Panc1 (cell line): Measurements from ENCODE around the gene TEX53. TPM values are rescaled to one million over a fixed set of nuclear protein-coding genes. Genes with fewer than 3 reads are reported as not detected.
A peak's percentile ranks its signal among the peaks of the same experiment; 100 is the strongest.

Experiments used
- ATAC-seq: fragments of 200-7000 bp; cut with Tn5 transposase; 2 replicates; pipeline ENCODE4 v1.9.1; 2020; ENCODE audit warnings: mild to moderate bottlenecking, moderate library complexity
- BruUV-seq: library from RNA; stranded (reverse); fragments of 400-500 nt; replicated peaks from 2 replicates; lab custom pipeline; 2021; lab: Mats Ljungman, UMichigan
- CTCF ChIA-PET: fragments of 300-600 bp; sonication (Branson Sonifier 250); formaldehyde crosslinking; loops from one replicate; lab custom pipeline; 2022; ENCODE audit warnings: antibody characterized with exemption; lab: Charles Lee
- POLR2A ChIA-PET: fragments of 300-600 bp; sonication (Branson Sonifier 250); formaldehyde crosslinking; loops from one replicate; lab custom pipeline; 2022; ENCODE audit warnings: antibody characterized with exemption; lab: Charles Lee
- DNase-seq: peaks from one replicate; pipeline ENCODE4 v3.0.0-alpha.2; 2010; ENCODE audit warnings: low read depth, low spot score
- H3K27ac ChIP-seq: 2 replicates; pipeline ENCODE4 v1.5.1; 2011; ENCODE audit warnings: mild to moderate bottlenecking, low read length, inconsistent platforms
- H3K27me3 ChIP-seq: fragments of 200-500 bp; sonication (Bioruptor generic); 2 replicates; pipeline ENCODE4 v1.6.0; 2014; ENCODE audit warnings: low read length, inconsistent platforms; ENCODE audit not compliant: control insufficient read depth, insufficient read depth
- H3K36me3 ChIP-seq: fragments of 200-500 bp; sonication (Bioruptor generic); 2 replicates; pipeline ENCODE4 v1.5.1; 2014; ENCODE audit warnings: inconsistent platforms, mild to moderate bottlenecking, low read length, moderate library complexity; ENCODE audit not compliant: control insufficient read depth, insufficient read depth
- H3K4me1 ChIP-seq: 2 replicates; pipeline ENCODE4 v1.5.1; 2011; ENCODE audit warnings: inconsistent platforms, mild to moderate bottlenecking, low read length, moderate library complexity; ENCODE audit not compliant: control insufficient read depth, insufficient read depth
- H3K4me3 ChIP-seq, 2 experiments: 2 replicates each; pipeline ENCODE4 v1.5.1; 2011 to 2012; ENCODE audit warnings: low read depth in 2 of 2, low read length in 2 of 2, mild to moderate bottlenecking in 2 of 2, inconsistent platforms in 1 of 2, moderate library complexity in 1 of 2
- H3K9me3 ChIP-seq: fragments of 200-500 bp; sonication (Bioruptor generic); 2 replicates; pipeline ENCODE4 v1.5.1; 2014; ENCODE audit warnings: low read depth, mild to moderate bottlenecking, inconsistent platforms, low read length, moderate library complexity; ENCODE audit not compliant: control insufficient read depth, insufficient read depth
- CTCF ChIP-seq: fragments of 450-650 bp; IDR thresholded peaks from 2 replicates; pipeline ENCODE4 v1.5.1; 2017; ENCODE audit warnings: mild to moderate bottlenecking
- POLR2AphosphoS5 ChIP-seq: IDR thresholded peaks from 2 replicates; pipeline ENCODE4 v1.6.1; 2012; ENCODE audit warnings: mild to moderate bottlenecking, low read depth, low read length, moderate library complexity
- REST ChIP-seq, 2 experiments: IDR thresholded peaks; 2 replicates each; pipeline ENCODE4 v1.6.1; 2011 to 2012; ENCODE audit warnings: low read depth in 2 of 2, control low read depth in 1 of 2, low read length in 1 of 2, mild to moderate bottlenecking in 1 of 2, moderate library complexity in 1 of 2; ENCODE audit not compliant: insufficient read depth in 1 of 2
- SIN3A ChIP-seq: IDR thresholded peaks from 2 replicates; pipeline ENCODE4 v1.6.1; 2012; ENCODE audit warnings: low read depth, mild to moderate bottlenecking, low read length, moderate library complexity, borderline replicate concordance; ENCODE audit not compliant: insufficient read depth
- TCF7L2 ChIP-seq: IDR thresholded peaks from 2 replicates; pipeline ENCODE4 v1.6.1; 2011; ENCODE audit warnings: mild to moderate bottlenecking, low read depth, low read length, inconsistent platforms
- in situ Hi-C: cut with HindIII; loops from 2 replicates; pipeline ENCODE4 v1.10.0; 2016; ENCODE audit warnings: low sequenced_read_pairs, low pct_unique_long_range_greater_than_20kb
- intact Hi-C: fragments of 100-400 bp; cut with micrococcal nuclease; formaldehyde crosslinking; loops from one replicate; pipeline ENCODE4 v1.10.0; 2022; ENCODE audit not compliant: unreplicated experiment
- total RNA-seq: library from RNA; stranded (reverse); gene quantifications from one replicate; pipeline ENCODE4 v1.2.1, GENCODE V29; 2021; ENCODE audit not compliant: unreplicated experiment

The TEX53 gene
- total RNA-seq, 1 experiment from 2014 or later = not detected

- no peaks in the 10 kb centered on the region for H3K27me3 ChIP-seq
- TF ChIP-seq POLR2AphosphoS5 (no peak), CTCF (no peak), REST (IDR thresholded peaks at IDR 0.05; ENCODE audit: insufficient read depth in 1 of 2, low read depth in 2 of 2, low read length in 1 of 2) (peak in 1 of 2 experiments; percentile 63; a peak in 2 of 4 replicates)
- peak; percentile 89 for ATAC-seq
- ChIA-PET POLR2A (interaction anchor here (0.6 kb wide), 1 partner anchor 24 kb away, joined by 3 read pairs; the partner anchor contains the start of gene ATP6V1G1), CTCF (interaction anchor here (1.0 kb wide), 1 partner anchor 41 kb away, joined by 3 read pairs; no protein-coding TSS in a partner anchor)
- intact Hi-C loops (no loop called here), in situ Hi-C loops (no loop called here)
- no TSS peak for BruUV-seq
- H3K4me1 ChIP-seq = peaks cover 12% of the 10 kb centered on the region
- no peak for DNase-seq
- H3K36me3 ChIP-seq = no peaks in the 10 kb centered on the region
- H3K4me3 ChIP-seq = peak overlapping the region; percentile 49 to 82
- H3K9me3 ChIP-seq = no peaks in the 10 kb centered on the region
- H3K27ac ChIP-seq = peak overlapping the region; percentile 73
Observed at GRCh38 chr9:114611516-114612271, 45.9 kb downstream of the TEX53 start.

GRCh38 chr9:114608525-114608796 lies 49.1 kb downstream of the TEX53 start:
- TF ChIP-seq CTCF (no peak), SIN3A (no peak), REST (IDR thresholded peaks at IDR 0.05; ENCODE audit: insufficient read depth in 1 of 2, low read depth in 2 of 2, low read length in 1 of 2) (no peak), TCF7L2 (no peak), POLR2AphosphoS5 (no peak)
- Histone ChIP-seq H3K4me1 (peaks cover 10% of the 10 kb centered on the region; the same call in 1 of the 2 replicates), H3K9me3 (no peaks in the 10 kb centered on the region), H3K36me3 (no peaks in the 10 kb centered on the region), H3K27me3 (no peaks in the 10 kb centered on the region), H3K27ac (no peak overlapping the region), H3K4me3 (no peak overlapping the region)
- CTCF ChIA-PET = interaction anchor here (0.5 kb wide), 1 partner anchor 204 kb away, joined by 4 read pairs; no protein-coding TSS in a partner anchor
- no TSS peak for BruUV-seq
- in situ Hi-C loops = no loop called here
- ATAC-seq (no peak), DNase-seq (no peak)
- POLR2A ChIA-PET = no interaction called here
- intact Hi-C loops = no loop called here
